Measurements from ENCODE around the gene OTOGL. TPM values are rescaled to one million over a fixed set of nuclear protein-coding genes. Genes with fewer than 3 reads are reported as not detected.

Gene OTOGL
- total RNA-seq, 1 experiment from 2014 or later, result not detected

DNA sequence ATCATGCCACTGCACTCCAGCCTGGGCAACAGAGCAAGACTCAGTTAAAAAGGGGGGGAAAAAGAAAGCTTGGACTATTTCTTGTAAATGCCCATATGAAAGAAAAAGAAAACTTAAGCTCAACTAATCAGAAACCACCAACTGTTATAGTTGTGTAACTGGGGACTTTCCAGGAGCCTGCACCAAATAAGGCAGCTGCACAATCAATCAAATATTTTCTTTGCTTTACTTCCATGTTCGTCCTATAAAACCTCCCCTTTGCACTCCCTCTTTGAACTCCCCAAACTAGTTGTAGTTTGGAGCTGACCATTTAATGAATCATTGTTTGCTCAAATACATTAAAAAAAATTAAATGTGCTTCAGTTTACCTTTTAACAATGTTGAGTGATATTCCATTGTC, 54.9 kb downstream of the OTOGL start:
- no peak for TF ChIP-seq EZH2 (IDR thresholded peaks at IDR 0.05; ENCODE audit: low read depth)
- Histone ChIP-seq H3K79me2 (ENCODE audit: low read depth) (no peaks in the 10 kb centered on the region), H3K27ac (no peak overlapping the region), H3K36me3 (ENCODE audit: low read depth) (no peaks in the 10 kb centered on the region), H4K20me1 (ENCODE audit: insufficient read depth) (no peaks in the 10 kb centered on the region), H3K4me1 (replicated peaks; ENCODE audit: insufficient read depth) (peaks cover 28% of the 10 kb centered on the region), H3K9me3 (ENCODE audit: insufficient read depth, low read depth) (peaks cover 19% of the 10 kb centered on the region), H3K27me3 (ENCODE audit: insufficient read depth, low read depth) (no peaks in the 10 kb centered on the region), H3K9me2 (ENCODE audit: insufficient read depth) (no peaks in the 10 kb centered on the region), H3K4me2 (0 out of 2 replicates have a peak overlapping the region, but pooled peaks have one; percentile 4), H3F3A (ENCODE audit: insufficient read depth, low read depth) (no peaks in the 10 kb centered on the region), H2AFZ (no peak overlapping the region), H3K4me3 (no peak overlapping the region)
- CTCF ChIA-PET, result no interaction called here
- intact Hi-C loops (cut with micrococcal nuclease; ENCODE audit: unreplicated experiment), result no loop called here
- no TSS peak for BruUV-seq (replicated peaks)
- POLR2A ChIA-PET (ENCODE audit: unreplicated experiment), result interaction anchor here (0.6 kb wide), 3 partner anchors 16 to 218 kb away, joined by 4 to 9 read pairs (median 6); no protein-coding TSS in a partner anchor
- peak in 1 of 2 experiments; percentile 68 for DNase-seq

- POLR2A ChIA-PET (ENCODE audit: unreplicated experiment), result no interaction called here
- H3K4me3 ChIP-seq, result no peak overlapping the region
- H3K9me3 ChIP-seq (ENCODE audit: insufficient read depth, low read depth), result peaks cover 19% of the 10 kb centered on the region
- CTCF ChIA-PET, result no interaction called here
- peaks cover 13% of the 10 kb centered on the region for H3K4me1 ChIP-seq (replicated peaks; ENCODE audit: insufficient read depth)
- no TSS peak for BruUV-seq (replicated peaks)
- no peak overlapping the region for H2AFZ ChIP-seq
- no peak overlapping the region for H3K4me2 ChIP-seq
- no peak overlapping the region for H3K27ac ChIP-seq
- H3K79me2 ChIP-seq (ENCODE audit: low read depth), result no peaks in the 10 kb centered on the region
- no peaks in the 10 kb centered on the region for H3K9me2 ChIP-seq (ENCODE audit: insufficient read depth)
- no peaks in the 10 kb centered on the region for H4K20me1 ChIP-seq (ENCODE audit: insufficient read depth)
- no peak for TF ChIP-seq EZH2 (IDR thresholded peaks at IDR 0.05; ENCODE audit: low read depth)
- TF ChIP-seq CTCF (conservative IDR thresholded peaks at IDR 0.05), result no peak
- no peaks in the 10 kb centered on the region for H3K36me3 ChIP-seq (ENCODE audit: low read depth)
- no peak for DNase-seq
- intact Hi-C loops (cut with micrococcal nuclease; ENCODE audit: unreplicated experiment), result no loop called here
- H3F3A ChIP-seq (ENCODE audit: insufficient read depth, low read depth), result no peaks in the 10 kb centered on the region
- no peaks in the 10 kb centered on the region for H3K27me3 ChIP-seq (ENCODE audit: insufficient read depth, low read depth)
Observed at GRCh38 chr12:80156306-80156705, 57.0 kb downstream of the OTOGL start.

DNA sequence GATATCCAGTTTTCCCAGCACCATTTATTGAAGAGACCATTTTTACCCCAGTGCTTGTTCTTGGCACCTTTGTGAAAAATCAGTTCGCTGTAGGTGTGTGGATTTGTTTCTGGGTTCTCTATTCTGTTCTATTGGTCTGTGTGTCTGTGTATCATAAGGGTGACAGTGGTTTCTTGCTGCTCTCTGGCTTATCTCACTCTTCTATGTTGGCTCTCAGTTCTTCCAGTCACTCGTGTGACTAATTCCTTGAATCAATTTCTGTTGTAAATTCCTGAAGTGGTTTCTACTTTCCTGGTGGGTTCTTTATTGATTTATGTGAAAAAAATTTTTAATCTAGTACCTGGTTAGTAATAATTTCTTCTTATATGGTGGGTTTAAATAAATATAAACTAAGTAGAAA, 58.3 kb downstream of the OTOGL start:
- no peaks in the 10 kb centered on the region for H3K9me2 ChIP-seq (ENCODE audit: insufficient read depth)
- no peak overlapping the region for H2AFZ ChIP-seq
- TF ChIP-seq EZH2 (IDR thresholded peaks at IDR 0.05; ENCODE audit: low read depth) (no peak), CTCF (conservative IDR thresholded peaks at IDR 0.05) (no peak)
- H3K79me2 ChIP-seq (ENCODE audit: low read depth), result no peaks in the 10 kb centered on the region
- H3K36me3 ChIP-seq (ENCODE audit: low read depth), result no peaks in the 10 kb centered on the region
- no peak for DNase-seq
- POLR2A ChIA-PET (ENCODE audit: unreplicated experiment), result no interaction called here
- intact Hi-C loops (cut with micrococcal nuclease; ENCODE audit: unreplicated experiment), result no loop called here
- no peak overlapping the region for H3K4me3 ChIP-seq
- no peaks in the 10 kb centered on the region for H4K20me1 ChIP-seq (ENCODE audit: insufficient read depth)
- H3K4me1 ChIP-seq (replicated peaks; ENCODE audit: insufficient read depth), result peaks cover 12% of the 10 kb centered on the region
- H3K9me3 ChIP-seq (ENCODE audit: insufficient read depth, low read depth), result peaks cover 13% of the 10 kb centered on the region
- BruUV-seq (replicated peaks), result no TSS peak
- CTCF ChIA-PET, result no interaction called here
- H3K27me3 ChIP-seq (ENCODE audit: insufficient read depth, low read depth), result no peaks in the 10 kb centered on the region
- no peak overlapping the region for H3K27ac ChIP-seq
- H3K4me2 ChIP-seq, result no peak overlapping the region
- H3F3A ChIP-seq (ENCODE audit: insufficient read depth, low read depth), result no peaks in the 10 kb centered on the region

GRCh38 chr12:80161612-80162011, 62.3 kb downstream of the OTOGL start:
- TF ChIP-seq EZH2 (IDR thresholded peaks at IDR 0.05; ENCODE audit: low read depth) (no peak), CTCF (conservative IDR thresholded peaks at IDR 0.05) (no peak)
- H3F3A ChIP-seq (ENCODE audit: insufficient read depth, low read depth), result no peaks in the 10 kb centered on the region
- no peak overlapping the region for H3K4me3 ChIP-seq
- no peaks in the 10 kb centered on the region for H4K20me1 ChIP-seq (ENCODE audit: insufficient read depth)
- no peak for DNase-seq
- H3K9me2 ChIP-seq (ENCODE audit: insufficient read depth), result no peaks in the 10 kb centered on the region
- H3K4me1 ChIP-seq (replicated peaks; ENCODE audit: insufficient read depth), result no peaks in the 10 kb centered on the region
- CTCF ChIA-PET, result no interaction called here
- no peak overlapping the region for H3K4me2 ChIP-seq
- no peak overlapping the region for H3K27ac ChIP-seq
- peaks cover 6% of the 10 kb centered on the region; the same call in 1 of the 2 replicates for H3K9me3 ChIP-seq (ENCODE audit: insufficient read depth, low read depth)
- POLR2A ChIA-PET (ENCODE audit: unreplicated experiment), result no interaction called here
- no peaks in the 10 kb centered on the region for H3K79me2 ChIP-seq (ENCODE audit: low read depth)
- no peaks in the 10 kb centered on the region for H3K36me3 ChIP-seq (ENCODE audit: low read depth)
- no peaks in the 10 kb centered on the region for H3K27me3 ChIP-seq (ENCODE audit: insufficient read depth, low read depth)
- intact Hi-C loops (cut with micrococcal nuclease; ENCODE audit: unreplicated experiment), result no loop called here
- BruUV-seq (replicated peaks), result no TSS peak
- H2AFZ ChIP-seq, result 0 out of 2 replicates have a peak overlapping the region, but pooled peaks have one; percentile 53
